HL-60 (cell line): ENCODE results near the gene FAM53B.

Experiments
- DNase-seq, 2 experiments: peaks; one replicate each; pipeline ENCODE4 v3.0.0-alpha.2; 2010 to 2020; ENCODE audit warnings: low read depth in 1 of 2, low spot score in 1 of 2
- H3K27ac ChIP-seq: fragments of 250-450 bp; sonication (Bioruptor Pico); replicated peaks from 2 replicates; pipeline ENCODE4 v1.5.1; 2020; ENCODE audit warnings: mild to moderate bottlenecking, moderate library complexity
- H3K27me3 ChIP-seq: fragments of 250-450 bp; sonication (Bioruptor Pico); 2 replicates; pipeline ENCODE4 v1.5.1; 2021; ENCODE audit warnings: mild to moderate bottlenecking, moderate library complexity; ENCODE audit not compliant: insufficient read depth, poor library complexity, severe bottlenecking
- H3K4me3 ChIP-seq: replicated peaks from 2 replicates; pipeline ENCODE4 v1.5.1; 2011; ENCODE audit warnings: mild to moderate bottlenecking, control low read depth, low read length; ENCODE audit not compliant: insufficient read depth
- CTCF ChIP-seq: IDR thresholded peaks from one replicate; pipeline ENCODE4 v1.5.1; 2011; ENCODE audit warnings: low read length, control low read depth, inconsistent platforms; ENCODE audit not compliant: insufficient read depth
- GABPA ChIP-seq: IDR thresholded peaks from 2 replicates; pipeline ENCODE4 v1.6.1; 2012; ENCODE audit warnings: low read depth
- POLR2AphosphoS5 ChIP-seq: IDR thresholded peaks from 2 replicates; pipeline ENCODE4 v1.6.1; 2012; ENCODE audit warnings: low read depth
- REST ChIP-seq: IDR thresholded peaks from 2 replicates; pipeline ENCODE4 v1.6.1; 2012; ENCODE audit warnings: low read depth; ENCODE audit not compliant: insufficient replicate concordance
- SPI1 ChIP-seq: IDR thresholded peaks from 2 replicates; pipeline ENCODE4 v1.6.1; 2012; ENCODE audit warnings: low read depth, mild to moderate bottlenecking, borderline replicate concordance

The FAM53B gene

GRCh38 chr10:124576526-124577420 lies 167.4 kb downstream of the FAM53B start:
- TF ChIP-seq GABPA (no peak), REST (no peak), CTCF (no peak), SPI1 (no peak), POLR2AphosphoS5 (no peak)

GRCh38 chr10:124575107-124576035 lies 168.8 kb downstream of the FAM53B start:
- Histone ChIP-seq H3K4me3 (no peak overlapping the region), H3K27ac (no peak overlapping the region), H3K27me3 (no peaks in the 10 kb centered on the region)
- DNase-seq: no peak
- TF ChIP-seq REST (no peak), CTCF (no peak), SPI1 (no peak), POLR2AphosphoS5 (no peak), GABPA (no peak)

More at GRCh38 chr10:124576526-124577420, 167.4 kb downstream of the FAM53B start:
- Histone ChIP-seq H3K27ac (no peak overlapping the region), H3K27me3 (no peaks in the 10 kb centered on the region), H3K4me3 (no peak overlapping the region)
- DNase-seq: no peak

- Histone ChIP-seq H3K27me3 (no peaks in the 10 kb centered on the region), H3K27ac (no peak overlapping the region), H3K4me3 (no peak overlapping the region)
- TF ChIP-seq CTCF: no peak
- no peak for TF ChIP-seq POLR2AphosphoS5
- TF ChIP-seq REST: no peak
- no peak for TF ChIP-seq GABPA
- TF ChIP-seq SPI1: no peak
- no peak for DNase-seq
Observed at GRCh38 chr10:124574456-124575070, 169.6 kb downstream of the FAM53B start.
